HG03045 (cell line): ENCODE results near the gene MORC1.
"Not testable (repeated sequence)": the region's sequence is repeated elsewhere in the genome, so short reads cannot be mapped to it uniquely, and the experiment has no call there.

Experiments used
- ATAC-seq: cut with Tn5 transposase; IDR thresholded peaks from one replicate; pipeline ENCODE4 v1.9.1; 2021; ENCODE audit warnings: mild to moderate bottlenecking, moderate library complexity; ENCODE audit not compliant: unreplicated experiment

The MORC1 gene

GRCh38 chr3:109112946-109113760 lies 4.8 kb downstream of the MORC1 start:
- ATAC-seq, result no peak

DNA sequence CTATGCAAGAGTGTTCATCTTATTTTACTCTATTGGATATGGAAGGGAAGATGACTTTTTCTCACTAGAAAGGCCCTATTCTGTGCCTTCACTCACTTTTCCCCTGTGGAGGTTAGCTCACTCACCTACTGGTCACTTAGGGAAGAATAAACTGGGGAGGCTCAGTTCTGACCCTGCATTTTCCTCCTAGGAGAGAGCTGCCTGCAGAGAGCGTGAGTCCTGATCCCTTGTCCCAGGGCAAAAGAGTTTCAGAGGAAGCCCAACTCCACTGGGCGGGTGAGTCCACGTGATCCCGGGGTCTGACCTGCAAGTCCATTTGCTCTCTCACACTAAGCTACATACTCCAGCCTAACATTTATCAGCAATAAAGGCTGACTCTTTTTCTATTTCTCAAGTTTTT lies 8.4 kb downstream of the MORC1 start:
- ATAC-seq, result no peak

- ATAC-seq, result no peak
Measured at GRCh38 chr3:109098079-109098644, 19.8 kb downstream of the MORC1 start.

GRCh38 chr3:109095166-109095565 lies 22.8 kb downstream of the MORC1 start:
- no peak for ATAC-seq

DNA sequence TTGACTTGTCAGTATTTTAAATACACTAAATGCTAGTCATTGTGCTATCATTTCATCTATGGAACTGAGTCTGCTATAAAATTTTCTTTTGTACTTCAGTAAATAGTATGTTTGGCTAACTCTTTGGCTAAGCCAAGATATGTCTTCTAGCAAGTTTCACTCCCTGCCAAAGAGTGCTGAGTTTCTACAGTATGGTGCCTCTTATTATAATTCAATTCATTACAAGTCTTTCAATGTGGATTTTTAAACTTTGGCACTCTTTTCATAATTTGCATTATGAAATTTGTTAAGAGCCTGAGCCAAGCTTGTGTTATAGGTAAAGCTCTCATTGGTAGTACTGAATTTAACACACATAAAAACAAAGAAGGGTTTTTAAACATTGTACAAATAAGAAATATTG lies 24.4 kb downstream of the MORC1 start:
- no peak for ATAC-seq

DNA sequence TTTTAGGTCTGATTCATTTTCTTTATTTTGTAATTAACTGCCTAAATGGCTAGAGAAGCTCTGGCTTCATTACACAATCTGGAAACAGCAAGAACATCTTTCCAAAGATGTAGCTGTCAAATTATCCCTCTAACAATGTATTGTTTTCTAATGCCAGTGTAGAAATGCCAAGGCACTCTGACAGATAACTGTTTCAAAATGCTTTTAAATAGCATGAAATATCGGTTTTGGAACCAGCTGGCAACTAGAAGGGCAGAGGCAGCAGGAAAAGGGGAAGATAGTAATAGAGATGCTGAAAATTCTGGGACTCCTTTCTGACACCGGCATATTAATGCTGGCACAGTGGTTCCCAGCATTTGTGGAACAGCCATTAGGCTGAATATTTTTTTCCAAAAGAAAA lies 26.1 kb downstream of the MORC1 start:
- ATAC-seq, result no peak

- no peak for ATAC-seq
Measured at GRCh38 chr3:109089265-109089664, 28.7 kb downstream of the MORC1 start.

- ATAC-seq, result peak; percentile 98
Measured at GRCh38 chr3:109081746-109082510, 36.0 kb downstream of the MORC1 start.

DNA sequence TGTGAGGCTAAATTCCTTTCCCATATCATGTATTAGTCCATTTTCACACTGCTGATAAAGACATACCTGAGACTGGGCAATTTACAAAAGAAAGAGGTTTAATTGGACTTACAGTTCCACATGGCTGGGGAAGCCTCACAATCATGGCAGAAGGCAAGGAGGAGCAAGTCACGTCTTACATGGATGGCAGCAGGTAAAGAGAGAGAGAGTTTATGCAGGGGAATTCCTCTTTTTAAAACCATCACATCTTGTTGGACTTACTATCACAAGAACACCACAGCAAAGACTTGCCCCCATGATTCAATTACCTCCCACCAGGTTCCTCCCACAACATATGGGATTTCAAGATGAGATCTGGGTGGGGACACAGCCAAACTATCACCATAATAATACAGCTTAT lies 37.8 kb downstream of the MORC1 start:
- not testable (repeated sequence) for ATAC-seq

GRCh38 chr3:109073116-109073515 lies 44.8 kb downstream of the MORC1 start:
- no peak for ATAC-seq

DNA sequence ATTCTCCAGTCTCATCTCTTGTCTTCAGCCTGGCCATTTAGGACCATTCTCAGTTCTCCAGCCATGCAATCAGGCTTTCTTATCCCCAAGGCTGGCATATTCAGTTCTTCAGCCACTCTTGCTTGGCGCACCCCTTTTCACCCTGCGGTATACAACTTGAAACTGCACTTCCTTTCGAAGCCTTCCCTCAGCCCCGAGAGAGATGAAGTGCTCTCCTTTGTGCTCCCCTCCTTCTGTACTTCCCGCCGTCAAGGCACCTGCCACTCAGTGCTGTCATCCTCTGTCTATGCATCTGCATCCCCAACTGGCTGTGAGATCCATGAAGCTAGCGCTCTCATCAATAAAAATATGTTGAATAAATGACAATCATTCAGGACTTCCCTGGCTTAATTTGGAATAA lies 45.7 kb downstream of the MORC1 start:
- ATAC-seq, result peak; percentile 71

DNA sequence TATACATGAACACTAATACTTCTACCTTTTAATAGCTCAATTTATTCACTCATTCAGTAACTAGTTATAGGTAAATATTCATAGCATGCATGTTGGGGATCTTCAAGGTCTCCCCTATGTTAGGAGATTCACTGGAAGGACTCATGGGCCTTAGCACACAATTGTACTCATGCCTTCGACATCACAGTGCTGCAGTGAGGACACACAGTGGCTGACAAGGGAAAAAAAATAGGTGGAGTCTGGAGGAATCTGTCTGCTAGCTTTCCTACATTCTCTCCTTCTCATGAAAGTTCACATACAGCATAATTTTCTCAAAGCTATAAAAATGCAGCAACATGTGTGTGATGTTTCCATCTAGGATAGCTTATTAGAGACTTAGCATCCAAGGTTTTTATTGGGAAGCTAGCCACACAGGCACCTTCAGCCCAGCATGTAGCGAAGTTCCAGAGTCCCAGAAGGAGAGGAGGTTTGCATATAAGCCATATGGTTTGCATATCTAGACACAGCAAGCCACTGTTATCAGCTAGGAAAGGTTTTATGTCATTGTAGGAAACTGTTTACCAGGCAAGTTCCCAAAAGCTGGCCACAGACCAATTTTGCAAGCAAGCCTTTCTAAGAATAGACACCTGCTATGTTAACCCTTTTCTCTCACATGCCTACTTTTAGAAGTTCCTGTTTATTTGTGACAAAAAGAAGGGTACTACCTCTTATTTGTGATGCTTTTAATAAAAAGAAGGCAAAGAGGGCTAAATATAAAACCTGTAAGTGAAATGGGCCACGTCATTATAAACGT lies 46.4 kb downstream of the MORC1 start:
- ATAC-seq, result no peak

- no peak for ATAC-seq
Measured at GRCh38 chr3:109070211-109070610, 47.7 kb downstream of the MORC1 start.

- no peak for ATAC-seq
Measured at GRCh38 chr3:109066864-109067263, 51.1 kb downstream of the MORC1 start.

DNA sequence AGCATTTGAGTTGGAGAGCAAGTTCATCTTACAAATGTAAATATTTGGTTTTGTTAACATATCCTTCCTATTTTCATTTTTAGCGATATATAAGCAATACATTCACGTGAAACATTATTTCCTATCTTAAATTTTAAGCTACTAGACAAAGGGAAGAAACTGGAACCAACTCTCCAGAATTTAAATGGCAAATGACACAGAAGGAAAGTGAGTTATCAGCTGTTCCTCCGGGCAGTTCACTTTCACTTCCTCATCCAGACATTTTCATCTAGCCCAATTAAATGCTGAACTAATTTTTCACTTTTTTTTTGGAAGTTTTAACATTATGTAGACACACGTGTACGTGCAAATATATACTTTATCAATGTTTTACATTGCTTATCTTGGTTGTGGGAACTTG lies 58.7 kb downstream of the MORC1 start:
- ATAC-seq, result no peak

DNA sequence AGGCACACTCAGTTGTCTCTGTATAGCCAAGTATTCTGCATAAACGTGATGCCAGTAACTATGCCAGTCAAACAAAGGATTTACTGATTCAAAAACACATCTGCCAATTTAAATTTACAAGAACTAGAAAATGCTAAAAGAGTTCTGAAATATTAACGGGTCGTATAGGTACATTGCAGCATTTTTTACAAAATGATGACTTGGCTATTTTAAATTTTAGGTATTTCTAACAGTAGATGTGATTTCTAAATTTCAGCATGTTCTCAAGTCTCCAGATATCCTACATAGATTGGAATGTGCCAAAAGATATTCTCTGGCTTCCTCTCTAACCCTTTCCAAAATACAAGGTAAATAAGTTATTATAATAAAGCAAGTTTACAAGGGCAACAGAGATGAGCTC lies 60.3 kb downstream of the MORC1 start:
- ATAC-seq, result no peak

- no peak for ATAC-seq
Measured at GRCh38 chr3:109057056-109057455, 60.9 kb downstream of the MORC1 start.

DNA sequence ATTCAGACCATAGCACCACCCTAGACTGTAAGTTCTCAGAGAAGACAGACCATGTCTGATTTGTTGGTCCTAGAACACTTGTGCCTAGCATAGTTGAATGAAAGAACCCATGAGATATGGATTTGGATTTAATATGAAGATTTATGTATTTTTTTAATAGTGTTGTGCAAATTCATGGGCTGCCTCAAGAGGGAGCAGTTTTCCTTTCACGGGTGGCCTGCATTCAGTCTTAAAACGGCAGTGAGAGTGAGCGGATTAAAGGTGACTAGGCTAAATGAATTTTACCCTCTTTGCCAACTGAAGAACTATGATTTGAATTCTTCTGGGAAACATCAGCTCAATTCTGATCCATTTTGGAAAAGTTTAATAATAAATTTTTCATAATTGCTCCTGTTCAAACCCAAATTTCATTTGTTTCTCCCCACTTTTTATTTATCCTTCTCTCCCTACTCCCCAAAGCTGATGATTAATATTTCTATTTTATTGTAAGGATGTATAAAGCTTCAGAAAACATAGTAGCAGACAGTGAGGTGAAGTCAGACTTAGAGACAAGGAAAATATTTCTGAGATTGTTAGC lies 67.3 kb downstream of the MORC1 start:
- ATAC-seq, result no peak

- ATAC-seq, result no peak
Measured at GRCh38 chr3:109047366-109047765, 70.6 kb downstream of the MORC1 start.

DNA sequence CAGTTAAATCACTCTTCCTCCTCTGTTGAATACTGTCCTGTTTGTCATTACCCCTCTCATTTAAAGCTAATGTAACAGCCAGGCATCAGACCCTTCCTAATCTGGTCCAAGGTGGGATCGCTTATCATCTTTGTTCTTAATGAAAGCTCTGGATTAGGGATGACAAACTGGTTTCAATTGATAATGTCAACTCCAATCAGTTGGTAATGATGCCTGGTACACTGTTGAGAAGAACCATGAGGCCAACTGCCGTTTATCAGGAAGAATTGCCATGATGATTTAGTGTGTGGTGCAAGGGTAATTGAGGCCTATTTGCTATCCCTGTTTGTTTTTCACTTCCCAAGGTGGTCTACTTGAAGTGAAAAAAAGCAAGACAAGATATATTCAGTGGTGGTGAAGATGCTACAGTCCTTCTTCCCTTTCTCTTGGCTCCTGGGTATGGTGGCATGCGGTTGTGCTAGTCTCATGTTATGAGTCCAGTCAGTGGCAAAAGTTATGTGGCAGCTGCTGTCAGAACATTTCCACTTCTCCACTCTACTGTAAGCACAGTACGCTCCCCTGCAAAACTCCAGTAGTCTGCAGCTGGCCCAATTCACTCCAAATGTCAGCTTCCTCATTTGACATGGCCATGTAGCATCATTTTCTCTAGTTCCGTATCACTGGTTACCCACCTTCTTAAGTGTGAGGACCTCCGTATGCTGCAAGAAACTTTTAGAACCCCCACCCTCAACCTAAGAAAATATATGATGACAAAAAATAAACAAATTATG lies 72.5 kb downstream of the MORC1 start:
- ATAC-seq, result no peak
